NAMALWA (cell line): ENCODE data around the gene CNNM3.

ENCODE experiments used
- DNase-seq: peaks from one replicate; pipeline ENCODE4 v3.0.0-alpha.2; 2015; ENCODE audit warnings: low spot score

CNNM3 gene

GRCh38 chr2:96863575-96864342 is 47.7 kb downstream of the CNNM3 start:
- DNase-seq, result no peak

GRCh38 chr2:96864343-96865091 is 48.4 kb downstream of the CNNM3 start:
- DNase-seq, result no peak

GRCh38 chr2:96865654-96866053 is 49.6 kb downstream of the CNNM3 start:
- DNase-seq, result no peak

GRCh38 chr2:96866149-96866548 is 50.1 kb downstream of the CNNM3 start:
- DNase-seq, result no peak

GRCh38 chr2:96866586-96866985 is 50.5 kb downstream of the CNNM3 start:
- DNase-seq, result no peak

GRCh38 chr2:96866986-96867755 is 51.1 kb downstream of the CNNM3 start:
- no peak for DNase-seq

- DNase-seq, result no peak
These were observed 51.9 kb downstream of the CNNM3 start for GRCh38 chr2:96867756-96868554.

GRCh38 chr2:96868555-96869280 is 52.6 kb downstream of the CNNM3 start:
- no peak for DNase-seq

- DNase-seq, result no peak
These were observed 53.3 kb downstream of the CNNM3 start for GRCh38 chr2:96869281-96869821.

- no peak for DNase-seq
These were observed 54.0 kb downstream of the CNNM3 start, which contains the start of gene SEMA4C for GRCh38 chr2:96869822-96870625. TSS of gene SEMA4C (minus strand) at chr2:96870080. CDS start at chr2:96867886, 2,194 bp downstream.

GRCh38 chr2:96870626-96871255 is 54.7 kb downstream of the CNNM3 start:
- no peak for DNase-seq

- DNase-seq, result no peak
These were observed 56.7 kb downstream of the CNNM3 start for GRCh38 chr2:96872591-96873349.

- DNase-seq, result no peak
These were observed 57.6 kb downstream of the CNNM3 start for GRCh38 chr2:96873651-96874096.

GRCh38 chr2:96874198-96874831 is 58.2 kb downstream of the CNNM3 start:
- DNase-seq, result no peak

GRCh38 chr2:96875498-96876268 is 59.6 kb downstream of the CNNM3 start:
- no peak for DNase-seq

- DNase-seq, result no peak
These were observed 60.4 kb downstream of the CNNM3 start for GRCh38 chr2:96876269-96877041.
